Rectal smooth muscle tissue (tissue), 1 donor: Measurements from ENCODE around the gene EPHB3.

Source experiments
- H3K27ac ChIP-seq: one replicate; pipeline ENCODE4 v1.7.0; 2013; ENCODE audit warnings: low read depth, low read length, inconsistent platforms
- H3K27me3 ChIP-seq: one replicate; pipeline ENCODE4 v1.7.0; 2013; ENCODE audit warnings: low read length; ENCODE audit not compliant: control insufficient read depth, insufficient read depth
- H3K36me3 ChIP-seq: one replicate; pipeline ENCODE4 v1.7.0; 2013; ENCODE audit warnings: low read length; ENCODE audit not compliant: control insufficient read depth, insufficient read depth
- H3K4me1 ChIP-seq: one replicate; pipeline ENCODE4 v1.7.0; 2013; ENCODE audit warnings: low read length; ENCODE audit not compliant: control insufficient read depth, insufficient read depth
- H3K4me3 ChIP-seq: one replicate; pipeline ENCODE4 v1.7.0; 2013; ENCODE audit warnings: low read length
- H3K9ac ChIP-seq: one replicate; pipeline ENCODE4 v1.7.0; 2013; ENCODE audit warnings: low read length

EPHB3 gene

GRCh38 chr3:184537885-184538665 is 23.5 kb upstream of the EPHB3 start:
- H3K4me3 ChIP-seq, result no peak overlapping the region
- H3K27ac ChIP-seq, result no peak overlapping the region
- no peaks in the 10 kb centered on the region for H3K4me1 ChIP-seq
- H3K36me3 ChIP-seq, result no peaks in the 10 kb centered on the region
- no peak overlapping the region for H3K9ac ChIP-seq
- H3K27me3 ChIP-seq, result no peaks in the 10 kb centered on the region

- H3K9ac ChIP-seq, result no peak overlapping the region
- no peaks in the 10 kb centered on the region for H3K36me3 ChIP-seq
- no peaks in the 10 kb centered on the region for H3K27me3 ChIP-seq
- H3K4me3 ChIP-seq, result no peak overlapping the region
- peaks cover 1% of the 10 kb centered on the region for H3K4me1 ChIP-seq
- H3K27ac ChIP-seq, result no peak overlapping the region
Observed at GRCh38 chr3:184538666-184539431, 22.7 kb upstream of the EPHB3 start.

GRCh38 chr3:184539801-184540435 is 21.7 kb upstream of the EPHB3 start:
- Histone ChIP-seq H3K36me3 (no peaks in the 10 kb centered on the region), H3K27me3 (no peaks in the 10 kb centered on the region), H3K4me3 (no peak overlapping the region), H3K4me1 (peaks cover 2% of the 10 kb centered on the region), H3K9ac (no peak overlapping the region), H3K27ac (no peak overlapping the region)

GRCh38 chr3:184540777-184541681 is 20.6 kb upstream of the EPHB3 start:
- Histone ChIP-seq H3K4me3 (no peak overlapping the region), H3K27me3 (no peaks in the 10 kb centered on the region), H3K27ac (no peak overlapping the region)

GRCh38 chr3:184541886-184542562 is 19.6 kb upstream of the EPHB3 start:
- H3K36me3 ChIP-seq, result no peaks in the 10 kb centered on the region
- H3K4me3 ChIP-seq, result no peak overlapping the region
- no peak overlapping the region for H3K27ac ChIP-seq
- H3K27me3 ChIP-seq, result no peaks in the 10 kb centered on the region
- H3K4me1 ChIP-seq, result peaks cover 2% of the 10 kb centered on the region
- no peak overlapping the region for H3K9ac ChIP-seq

More at GRCh38 chr3:184540777-184541681, 20.6 kb upstream of the EPHB3 start:
- peaks cover 2% of the 10 kb centered on the region for H3K4me1 ChIP-seq
- no peak overlapping the region for H3K9ac ChIP-seq
- no peaks in the 10 kb centered on the region for H3K36me3 ChIP-seq

GRCh38 chr3:184542577-184542976 is 19.0 kb upstream of the EPHB3 start:
- Histone ChIP-seq H3K9ac (no peak overlapping the region), H3K27ac (no peak overlapping the region), H3K4me1 (peaks cover 2% of the 10 kb centered on the region), H3K4me3 (no peak overlapping the region), H3K36me3 (no peaks in the 10 kb centered on the region), H3K27me3 (no peaks in the 10 kb centered on the region)

GRCh38 chr3:184543256-184543655 is 18.3 kb upstream of the EPHB3 start:
- peaks cover 2% of the 10 kb centered on the region for H3K4me1 ChIP-seq

GRCh38 chr3:184543843-184544512 is 17.6 kb upstream of the EPHB3 start:
- no peaks in the 10 kb centered on the region for H3K36me3 ChIP-seq
- no peak overlapping the region for H3K27ac ChIP-seq
- H3K9ac ChIP-seq, result no peak overlapping the region
- no peak overlapping the region for H3K4me3 ChIP-seq
- peaks cover 2% of the 10 kb centered on the region for H3K4me1 ChIP-seq
- H3K27me3 ChIP-seq, result no peaks in the 10 kb centered on the region

More at GRCh38 chr3:184543256-184543655, 18.3 kb upstream of the EPHB3 start:
- Histone ChIP-seq H3K9ac (no peak overlapping the region), H3K27ac (no peak overlapping the region), H3K4me3 (no peak overlapping the region), H3K36me3 (no peaks in the 10 kb centered on the region), H3K27me3 (no peaks in the 10 kb centered on the region)

- Histone ChIP-seq H3K27ac (no peak overlapping the region), H3K9ac (no peak overlapping the region), H3K27me3 (no peaks in the 10 kb centered on the region), H3K36me3 (no peaks in the 10 kb centered on the region), H3K4me3 (no peak overlapping the region), H3K4me1 (peaks cover 2% of the 10 kb centered on the region)
Observed at GRCh38 chr3:184544513-184544861, 17.1 kb upstream of the EPHB3 start.

- H3K27me3 ChIP-seq, result no peaks in the 10 kb centered on the region
- H3K27ac ChIP-seq, result no peak overlapping the region
- no peaks in the 10 kb centered on the region for H3K36me3 ChIP-seq
- H3K4me1 ChIP-seq, result peaks cover 2% of the 10 kb centered on the region
- no peak overlapping the region for H3K9ac ChIP-seq
- no peak overlapping the region for H3K4me3 ChIP-seq
Observed at GRCh38 chr3:184545769-184546168, 15.8 kb upstream of the EPHB3 start.

- Histone ChIP-seq H3K9ac (no peak overlapping the region), H3K27me3 (no peaks in the 10 kb centered on the region), H3K4me1 (peaks cover 2% of the 10 kb centered on the region), H3K4me3 (no peak overlapping the region), H3K36me3 (no peaks in the 10 kb centered on the region), H3K27ac (no peak overlapping the region)
Observed at GRCh38 chr3:184546252-184546651, 15.3 kb upstream of the EPHB3 start.
